Posterior vena cava (tissue), 2 donors: Measurements from ENCODE around the gene MAP2K7. TPM values are rescaled to one million over a fixed set of nuclear protein-coding genes. Genes with fewer than 3 reads are reported as not detected.
A peak's percentile ranks its signal among the peaks of the same experiment; 100 is the strongest.
"Not testable (repeated sequence)": the region's sequence is repeated elsewhere in the genome, so short reads cannot be mapped to it uniquely, and the experiment has no call there.

Experiments
- DNase-seq: peaks from one replicate; pipeline ENCODE4 v3.0.0-alpha.2; 2020; ENCODE audit warnings: low spot score
- intact Hi-C, 2 donors: fragments of 100-400 bp; cut with DNase I; formaldehyde crosslinking; loops; one replicate each; pipeline versions ENCODE4 v1.14.1 to v1.14.2; 2022 to 2023
- total RNA-seq, 2 donors: library from RNA; stranded (reverse); fragmentation: NEBNext Ultra II Directional; extraction: Animal tissue kit (Norgen Biotek cat#: 25700); gene quantifications; one replicate each; pipeline ENCODE4 v1.2.1, GENCODE V29; 2021
- donor health status: DM: yes; HTN: yes; CAD: no.
- donor health status: DM: yes; HTN: yes; CAD: no.

MAP2K7 gene
- total RNA-seq, 2 donors from 2014 or later: 22.2 to 26.6 TPM

- DNase-seq: no peak
- intact Hi-C loops: no loop called here
These were observed 11.8 kb downstream of the MAP2K7 start for GRCh38 chr19:7915250-7916102.

GRCh38 chr19:7916103-7916954 is 12.7 kb downstream of the MAP2K7 start:
- intact Hi-C loops: no loop called here
- no peak for DNase-seq

GRCh38 chr19:7916955-7917266 is 13.2 kb downstream of the MAP2K7 start:
- no peak for DNase-seq
- intact Hi-C loops: no loop called here

- DNase-seq: no peak
- intact Hi-C loops: no loop called here
These were observed 13.8 kb downstream of the MAP2K7 start for GRCh38 chr19:7917267-7918061.

GRCh38 chr19:7918062-7918614 is 14.5 kb downstream of the MAP2K7 start:
- intact Hi-C loops, DNase-seq: not testable (repeated sequence)

GRCh38 chr19:7918615-7919421 is 15.1 kb downstream of the MAP2K7 start:
- no peak for DNase-seq
- intact Hi-C loops: no loop called here

- intact Hi-C loops: no loop called here
These were observed 16.2 kb downstream of the MAP2K7 start, which contains the start of gene SNAPC2 for GRCh38 chr19:7919610-7920518. Gene SNAPC2, plus strand, starts transcription at chr19:7920338. Its CDS starts 29 bp downstream, at chr19:7920367.

GRCh38 chr19:7920519-7921301 is 17.0 kb downstream of the MAP2K7 start:
- intact Hi-C loops: no loop called here
- peak; percentile 100 for DNase-seq

More at GRCh38 chr19:7919610-7920518, 16.2 kb downstream of the MAP2K7 start, which contains the start of gene SNAPC2:
- peak; percentile 99 for DNase-seq

GRCh38 chr19:7921302-7921966 is 17.8 kb downstream of the MAP2K7 start:
- no peak for DNase-seq

GRCh38 chr19:7921967-7922835 is 18.5 kb downstream of the MAP2K7 start:
- intact Hi-C loops: no loop called here
- DNase-seq: no peak

More at GRCh38 chr19:7921302-7921966, 17.8 kb downstream of the MAP2K7 start:
- intact Hi-C loops: no loop called here

GRCh38 chr19:7922836-7923195 is 19.1 kb downstream of the MAP2K7 start:
- intact Hi-C loops: no loop called here
- DNase-seq: no peak

GRCh38 chr19:7923295-7924191 is 19.9 kb downstream of the MAP2K7 start:
- intact Hi-C loops: no loop called here
- no peak for DNase-seq

GRCh38 chr19:7924241-7924640 is 20.6 kb downstream of the MAP2K7 start:
- DNase-seq: no peak
- intact Hi-C loops: no loop called here

GRCh38 chr19:7924651-7925170 is 21.0 kb downstream of the MAP2K7 start:
- no peak for DNase-seq
- intact Hi-C loops: loop anchor here in 1 of 2 donors (5.0 kb wide), 1 partner anchor 333 kb away; no protein-coding TSS in a partner anchor
